Prostate gland (tissue), 2 donors: ENCODE data around the gene KRT13. TPM values are rescaled to one million over a fixed set of nuclear protein-coding genes. Genes with fewer than 3 reads are reported as not detected.

Source experiments
- DNase-seq: peaks from one replicate; pipeline ENCODE4 v3.0.0-alpha.2; 2019; ENCODE audit warnings: low spot score
- H3K27ac ChIP-seq, 2 donors: fragments of 200-600 bp; sonication (generic); 2 replicates each; pipeline ENCODE4 v1.5.1; 2017 to 2019
- H3K27me3 ChIP-seq: fragments of 200-600 bp; sonication (generic); replicated peaks from 2 replicates; pipeline ENCODE4 v1.5.1; 2019; ENCODE audit not compliant: insufficient read depth
- H3K36me3 ChIP-seq, 2 donors: fragments of 200-600 bp; sonication (generic); 1 replicate in 1 of 2; 2 replicates in 1 of 2; pipeline versions ENCODE4 v1.5.1 to v1.8.1; 2017 to 2019
- H3K4me1 ChIP-seq: fragments of 200-600 bp; sonication (generic); replicated peaks from 2 replicates; pipeline ENCODE4 v1.5.1; 2019
- H3K4me3 ChIP-seq, 2 donors: fragments of 200-600 bp; sonication (generic); 2 replicates each; pipeline ENCODE4 v1.5.1; 2017 to 2019
- H3K9me3 ChIP-seq: fragments of 200-600 bp; sonication (generic); 2 replicates; pipeline ENCODE4 v1.5.1; 2017
- POLR2A ChIP-seq: fragments of 450-650 bp; IDR thresholded peaks from one replicate; pipeline ENCODE4 v1.6.1; 2016; ENCODE audit warnings: antibody characterized with exemption, mild to moderate bottlenecking
- POLR2AphosphoS5 ChIP-seq: sonication (generic); formaldehyde crosslinking; IDR thresholded peaks from one replicate; pipeline ENCODE4 v1.6.1; 2017; ENCODE audit warnings: antibody characterized with exemption
- WGBS: methylation state at CpG from one replicate; pipeline ENCODE4 v1.1.5; 2018; 5-methylcytosine and 5-hydroxymethylcytosine counted together
- intact Hi-C: fragments of 100-400 bp; cut with DNase I; formaldehyde crosslinking; loops from one replicate; pipeline ENCODE4 v1.14.2; 2022
- total RNA-seq, 2 donors: library from RNA; depleted of rRNA; stranded (reverse); fragments of >200 nt; gene quantifications; one replicate each; pipeline ENCODE4 v1.1.0, GENCODE V29; 2016
- TF ChIP-seq, protein P1 (sequence below), 4 experiments: fragments of 200-600 bp in 2 of 4; fragments of 450-650 bp in 2 of 4; sonication (generic) in 2 of 4; IDR thresholded peaks; 1 replicate in 3 of 4; 2 replicates in 1 of 4; pipeline ENCODE4 v1.5.1; 2016 to 2019; ENCODE audit warnings: antibody characterized with exemption in 4 of 4, mild to moderate bottlenecking in 2 of 4, moderate library complexity in 2 of 4

Gene KRT13
- total RNA-seq, 2 donors from 2014 or later, result 38.4 to 62.7 TPM

DNA sequence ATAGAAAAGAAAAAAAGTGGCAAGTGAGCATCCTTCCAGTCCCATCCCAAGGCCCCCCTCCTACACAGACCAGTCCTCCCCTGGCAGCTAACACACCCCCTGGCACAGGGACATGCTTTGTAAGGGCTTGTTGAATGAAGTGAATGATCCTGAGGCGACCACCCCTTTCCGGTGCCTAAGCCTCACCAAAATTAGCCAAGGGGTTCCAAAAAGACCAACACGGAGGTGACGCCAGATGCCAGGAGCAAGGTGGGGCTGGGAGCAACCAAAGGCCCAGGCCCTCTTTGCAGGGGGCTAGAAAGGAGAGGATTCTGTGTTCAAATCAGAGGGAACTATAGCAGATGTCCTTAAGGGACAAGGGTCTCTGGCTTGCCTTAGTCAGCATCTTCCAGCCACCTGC lies 30.0 kb downstream of the KRT13 start:
- TF ChIP-seq, protein P1, sequence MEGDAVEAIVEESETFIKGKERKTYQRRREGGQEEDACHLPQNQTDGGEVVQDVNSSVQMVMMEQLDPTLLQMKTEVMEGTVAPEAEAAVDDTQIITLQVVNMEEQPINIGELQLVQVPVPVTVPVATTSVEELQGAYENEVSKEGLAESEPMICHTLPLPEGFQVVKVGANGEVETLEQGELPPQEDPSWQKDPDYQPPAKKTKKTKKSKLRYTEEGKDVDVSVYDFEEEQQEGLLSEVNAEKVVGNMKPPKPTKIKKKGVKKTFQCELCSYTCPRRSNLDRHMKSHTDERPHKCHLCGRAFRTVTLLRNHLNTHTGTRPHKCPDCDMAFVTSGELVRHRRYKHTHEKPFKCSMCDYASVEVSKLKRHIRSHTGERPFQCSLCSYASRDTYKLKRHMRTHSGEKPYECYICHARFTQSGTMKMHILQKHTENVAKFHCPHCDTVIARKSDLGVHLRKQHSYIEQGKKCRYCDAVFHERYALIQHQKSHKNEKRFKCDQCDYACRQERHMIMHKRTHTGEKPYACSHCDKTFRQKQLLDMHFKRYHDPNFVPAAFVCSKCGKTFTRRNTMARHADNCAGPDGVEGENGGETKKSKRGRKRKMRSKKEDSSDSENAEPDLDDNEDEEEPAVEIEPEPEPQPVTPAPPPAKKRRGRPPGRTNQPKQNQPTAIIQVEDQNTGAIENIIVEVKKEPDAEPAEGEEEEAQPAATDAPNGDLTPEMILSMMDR (IDR thresholded peaks at IDR 0.05), result no peak
- no peak for TF ChIP-seq POLR2A
- no peak for TF ChIP-seq POLR2AphosphoS5
- H3K36me3 ChIP-seq, result no peaks in the 10 kb centered on the region
- no peaks in the 10 kb centered on the region for H3K4me1 ChIP-seq

DNA sequence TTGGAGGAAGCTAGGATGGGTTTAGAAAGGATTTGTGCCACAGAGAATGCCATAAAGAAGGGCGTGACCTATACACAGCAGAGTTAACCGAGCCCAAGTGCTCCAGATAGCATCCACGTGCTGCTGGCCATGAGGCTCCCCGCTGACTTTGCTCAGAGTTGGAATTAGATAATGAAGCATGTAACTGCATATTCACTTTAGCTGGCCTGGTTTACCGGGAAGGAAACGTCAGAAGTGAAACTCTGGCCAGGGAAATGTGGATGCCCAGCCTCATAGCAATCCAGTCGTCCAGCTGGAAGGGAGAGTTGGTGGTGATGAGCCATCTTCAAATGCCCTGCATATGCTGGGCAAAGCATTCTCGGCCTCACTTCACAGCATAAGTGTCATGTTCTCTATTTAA lies 30.5 kb downstream of the KRT13 start:
- no peak overlapping the region for H3K4me3 ChIP-seq
- no peak for DNase-seq
- WGBS, result 71% methylated on average over 8 of the region's 8 CpGs
- no peak overlapping the region for H3K27ac ChIP-seq
- H3K9me3 ChIP-seq, result no peaks in the 10 kb centered on the region
- intact Hi-C loops, result no loop called here
- H3K4me1 ChIP-seq, result no peaks in the 10 kb centered on the region
- no peaks in the 10 kb centered on the region for H3K27me3 ChIP-seq
- TF ChIP-seq POLR2A (no peak), POLR2AphosphoS5 (no peak)
- TF ChIP-seq, protein P1 (IDR thresholded peaks at IDR 0.05), result no peak
- no peaks in the 10 kb centered on the region for H3K36me3 ChIP-seq

More for the DNA sequence above, 30.0 kb downstream of the KRT13 start:
- WGBS, result 87% methylated on average over 4 of the region's 4 CpGs
- H3K27me3 ChIP-seq, result no peaks in the 10 kb centered on the region
- H3K27ac ChIP-seq, result no peak overlapping the region
- no peaks in the 10 kb centered on the region for H3K9me3 ChIP-seq
- H3K4me3 ChIP-seq, result no peak overlapping the region
- intact Hi-C loops, result no loop called here
- DNase-seq, result no peak

DNA sequence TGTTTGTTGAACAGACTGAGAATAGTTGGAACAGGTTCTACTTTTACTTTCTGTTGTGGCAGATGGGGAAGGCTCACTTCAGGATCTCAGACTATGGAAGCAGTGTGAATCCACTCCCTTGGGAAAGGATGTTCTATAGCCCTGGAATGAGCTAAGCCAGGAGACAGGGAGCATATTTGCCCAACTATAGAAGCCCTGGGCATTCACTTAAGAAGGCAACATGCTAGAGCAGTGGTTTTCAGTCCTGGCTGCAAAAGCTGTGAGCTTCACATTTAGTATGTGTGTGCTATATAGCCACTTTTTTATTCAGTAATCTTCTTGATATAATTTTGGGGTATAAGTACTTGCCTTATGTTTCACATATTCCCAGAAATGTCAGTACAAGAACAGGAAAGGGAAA lies 37.1 kb downstream of the KRT13 start:
- Histone ChIP-seq H3K9me3 (no peaks in the 10 kb centered on the region), H3K4me3 (no peak overlapping the region), H3K27ac (no peak overlapping the region), H3K27me3 (no peaks in the 10 kb centered on the region), H3K4me1 (no peaks in the 10 kb centered on the region), H3K36me3 (no peaks in the 10 kb centered on the region)
- intact Hi-C loops, result no loop called here
- DNase-seq, result no peak
- TF ChIP-seq, protein P1 (IDR thresholded peaks at IDR 0.05), result no peak
- TF ChIP-seq POLR2AphosphoS5, result no peak
- TF ChIP-seq POLR2A, result no peak

DNA sequence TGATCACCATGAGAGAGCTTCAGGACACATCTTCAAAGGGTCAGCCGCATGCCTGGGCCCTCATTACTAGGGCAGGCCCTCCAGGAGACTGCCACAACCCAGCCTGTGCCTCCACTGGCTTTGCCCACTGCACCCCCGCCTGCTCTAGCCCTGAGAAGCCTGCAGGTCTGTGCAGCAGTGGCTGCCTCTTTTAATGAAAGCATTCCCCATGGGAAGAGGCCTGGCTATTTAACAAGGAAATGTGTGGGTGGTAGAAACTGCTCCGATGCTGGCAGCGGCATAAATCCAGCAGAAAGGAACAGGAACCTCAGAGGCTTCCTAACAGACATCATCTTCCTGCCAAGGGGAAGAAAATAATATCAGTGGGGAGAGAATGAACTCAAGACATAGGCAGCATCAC lies 37.9 kb downstream of the KRT13 start:
- Histone ChIP-seq H3K27ac (no peak overlapping the region), H3K4me1 (no peaks in the 10 kb centered on the region), H3K27me3 (no peaks in the 10 kb centered on the region), H3K4me3 (no peak overlapping the region), H3K36me3 (no peaks in the 10 kb centered on the region), H3K9me3 (no peaks in the 10 kb centered on the region)
- no peak for DNase-seq
- no peak for TF ChIP-seq POLR2A
- TF ChIP-seq, protein P1 (IDR thresholded peaks at IDR 0.05), result no peak
- no peak for TF ChIP-seq POLR2AphosphoS5
- intact Hi-C loops, result no loop called here
- WGBS, result 42% methylated on average over 4 of the region's 4 CpGs

- Histone ChIP-seq H3K27me3 (no peaks in the 10 kb centered on the region), H3K9me3 (no peaks in the 10 kb centered on the region), H3K27ac (no peak within 1 kb of the TSS), H3K4me1 (no peaks in the 10 kb centered on the region), H3K36me3 (no peaks in the 10 kb centered on the region), H3K4me3 (no peak within 1 kb of the TSS)
- 93% methylated on average over 14 of the region's 14 CpGs for WGBS
- DNase-seq, result no peak
- intact Hi-C loops, result no loop called here
- TF ChIP-seq POLR2A, result no peak
- TF ChIP-seq, protein P1 (IDR thresholded peaks at IDR 0.05), result no peak
- no peak for TF ChIP-seq POLR2AphosphoS5
Observed at GRCh38 chr17:41466988-41467387, 38.4 kb downstream of the KRT13 start, which contains the start of gene KRT32. KRT32 (minus strand) TSS chr17:41467386; CDS start chr17:41467325, 61 bp downstream.
